ENCODE results near the gene P2RX4.

P2RX4 gene

DNA sequence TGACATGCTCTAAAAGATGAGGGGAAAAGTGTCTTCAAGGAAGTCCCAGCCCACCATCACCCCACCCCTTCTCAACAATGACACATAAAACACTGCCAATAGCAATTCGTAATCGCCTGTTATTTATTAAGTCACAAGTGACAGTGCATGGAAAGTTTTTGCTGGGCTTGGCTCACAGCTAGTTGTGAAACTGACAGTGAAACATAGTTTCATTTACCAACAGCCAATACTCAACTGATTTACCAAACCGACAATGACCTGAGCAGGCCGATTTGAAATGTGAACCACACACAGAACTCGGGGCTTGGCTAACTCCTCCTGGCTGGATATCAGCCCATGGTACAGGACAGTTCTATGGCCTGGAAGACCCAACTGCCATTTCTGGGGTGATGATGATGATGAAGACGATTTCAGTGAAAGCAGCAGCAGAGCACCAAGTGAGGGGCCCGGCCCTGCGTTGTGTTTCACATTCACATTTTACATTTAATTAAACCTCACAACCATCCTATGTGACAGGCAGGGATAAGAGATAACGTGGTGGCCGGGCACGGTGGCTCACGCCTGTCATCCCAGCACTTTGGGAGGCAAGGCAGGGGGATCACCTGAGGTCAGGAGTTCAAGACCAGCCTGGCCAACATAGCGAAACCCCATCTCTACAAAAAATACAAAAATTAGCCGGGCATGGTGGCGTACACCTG lies 43.9 kb downstream of the P2RX4 start:
- TF ChIP-seq REST (IDR thresholded peaks at IDR 0.05; ENCODE audit: insufficient read depth in 1 of 2, low read depth in 2 of 2, low read length in 2 of 2) (no peak), TAF1 (IDR thresholded peaks at IDR 0.05; ENCODE audit: borderline replicate concordance, insufficient read depth, low read length) (no peak), POLR2AphosphoS5 (IDR thresholded peaks at IDR 0.05; ENCODE audit: low read depth, low read length) (no peak), FOXP2 (optimal IDR thresholded peaks at IDR 0.05; ENCODE audit: borderline replicate concordance, extremely low read depth, extremely low read length, insufficient read depth) (no peak), SIN3A (IDR thresholded peaks at IDR 0.05; ENCODE audit: borderline replicate concordance, insufficient read depth, low read length) (no peak)

DNA sequence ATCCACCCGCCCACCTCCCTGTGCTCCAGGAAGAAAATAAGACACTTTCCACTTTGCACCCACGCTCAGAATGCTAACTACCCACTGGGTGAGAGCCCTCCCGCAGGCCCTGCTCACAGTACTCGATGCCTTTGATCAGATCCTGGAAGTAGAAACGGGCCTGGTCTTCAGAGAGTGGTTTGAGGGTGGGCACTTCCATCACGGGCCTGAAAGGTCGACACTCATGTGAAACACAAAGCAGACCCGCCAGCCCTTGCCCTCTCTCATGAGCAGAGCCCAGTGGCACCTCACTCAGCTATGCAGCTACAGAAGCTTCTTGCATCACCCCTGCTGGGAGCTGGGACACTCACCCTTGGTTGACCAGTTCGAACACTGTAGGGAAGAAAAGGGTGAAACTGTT lies 45.5 kb downstream of the P2RX4 start:
- TF ChIP-seq REST (IDR thresholded peaks at IDR 0.05; ENCODE audit: insufficient read depth in 1 of 2, low read depth in 2 of 2, low read length in 2 of 2) = no peak
- no peak for TF ChIP-seq SIN3A (IDR thresholded peaks at IDR 0.05; ENCODE audit: borderline replicate concordance, insufficient read depth, low read length)
- TF ChIP-seq POLR2AphosphoS5 (IDR thresholded peaks at IDR 0.05; ENCODE audit: low read depth, low read length) = no peak
- TF ChIP-seq FOXP2 (optimal IDR thresholded peaks at IDR 0.05; ENCODE audit: borderline replicate concordance, extremely low read depth, extremely low read length, insufficient read depth) = no peak
- no peak for TF ChIP-seq TAF1 (IDR thresholded peaks at IDR 0.05; ENCODE audit: borderline replicate concordance, insufficient read depth, low read length)

DNA sequence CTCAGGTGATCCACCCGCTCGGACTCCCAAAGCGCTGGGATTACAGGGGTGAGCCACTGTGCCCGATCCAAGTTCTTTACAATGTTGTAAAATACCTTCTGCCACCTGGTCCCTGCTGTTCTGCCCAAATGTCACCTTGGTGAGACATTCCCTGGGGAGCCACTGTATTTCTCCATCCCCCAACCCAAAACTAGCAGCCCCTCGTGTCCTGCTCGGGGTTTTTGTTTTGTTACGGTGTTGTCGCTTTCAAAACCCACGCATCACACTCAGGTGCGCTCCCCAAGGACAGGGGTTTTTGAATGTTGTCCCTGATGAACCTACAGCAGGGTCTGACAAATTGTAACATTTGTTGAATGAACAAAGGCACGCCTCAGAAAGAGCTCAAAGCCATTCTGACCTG lies 49.1 kb downstream of the P2RX4 start:
- TF ChIP-seq POLR2AphosphoS5 (IDR thresholded peaks at IDR 0.05; ENCODE audit: low read depth, low read length) = no peak
- no peak for TF ChIP-seq FOXP2 (optimal IDR thresholded peaks at IDR 0.05; ENCODE audit: borderline replicate concordance, extremely low read depth, extremely low read length, insufficient read depth)
- TF ChIP-seq SIN3A (IDR thresholded peaks at IDR 0.05; ENCODE audit: borderline replicate concordance, insufficient read depth, low read length) = no peak
- TF ChIP-seq REST (IDR thresholded peaks at IDR 0.05; ENCODE audit: insufficient read depth in 1 of 2, low read depth in 2 of 2, low read length in 2 of 2) = no peak
- TF ChIP-seq TAF1 (IDR thresholded peaks at IDR 0.05; ENCODE audit: borderline replicate concordance, insufficient read depth, low read length) = no peak

GRCh38 chr12:121260091-121260490 lies 50.2 kb downstream of the P2RX4 start:
- no peak for TF ChIP-seq POLR2AphosphoS5 (IDR thresholded peaks at IDR 0.05; ENCODE audit: low read depth, low read length)

DNA sequence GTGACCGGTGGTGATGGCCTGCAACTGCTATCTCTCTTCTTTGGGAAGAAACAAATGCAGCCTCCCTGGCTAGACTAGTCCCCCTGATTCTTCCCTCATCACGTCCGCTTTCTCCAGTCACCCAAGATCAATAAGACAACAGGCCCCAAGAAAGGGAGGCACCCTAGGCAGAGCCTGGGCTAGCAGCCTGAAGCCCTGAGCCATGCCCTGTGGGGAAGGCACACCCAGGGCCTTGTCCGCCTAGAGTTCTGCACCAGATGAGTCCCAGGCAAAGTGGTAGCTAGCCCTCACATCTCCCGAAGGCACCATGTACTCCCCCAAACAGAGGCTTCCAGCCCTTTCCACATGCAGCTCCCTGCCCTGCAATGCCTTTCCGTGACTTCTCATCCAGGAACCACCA lies 51.5 kb downstream of the P2RX4 start:
- TF ChIP-seq FOXP2 (optimal IDR thresholded peaks at IDR 0.05; ENCODE audit: borderline replicate concordance, extremely low read depth, extremely low read length, insufficient read depth) (no peak), SIN3A (IDR thresholded peaks at IDR 0.05; ENCODE audit: borderline replicate concordance, insufficient read depth, low read length) (no peak), REST (IDR thresholded peaks at IDR 0.05; ENCODE audit: insufficient read depth in 1 of 2, low read depth in 2 of 2, low read length in 2 of 2) (no peak), POLR2AphosphoS5 (IDR thresholded peaks at IDR 0.05; ENCODE audit: low read depth, low read length) (no peak), TAF1 (IDR thresholded peaks at IDR 0.05; ENCODE audit: borderline replicate concordance, insufficient read depth, low read length) (no peak)

All from PFSK-1 (cell line).